EL (cell line): ENCODE measurements around the gene ZBTB16.

Experiments used
- DNase-seq: peaks from one replicate; pipeline ENCODE4 v3.0.0-alpha.2; 2016

The ZBTB16 gene, protein sequence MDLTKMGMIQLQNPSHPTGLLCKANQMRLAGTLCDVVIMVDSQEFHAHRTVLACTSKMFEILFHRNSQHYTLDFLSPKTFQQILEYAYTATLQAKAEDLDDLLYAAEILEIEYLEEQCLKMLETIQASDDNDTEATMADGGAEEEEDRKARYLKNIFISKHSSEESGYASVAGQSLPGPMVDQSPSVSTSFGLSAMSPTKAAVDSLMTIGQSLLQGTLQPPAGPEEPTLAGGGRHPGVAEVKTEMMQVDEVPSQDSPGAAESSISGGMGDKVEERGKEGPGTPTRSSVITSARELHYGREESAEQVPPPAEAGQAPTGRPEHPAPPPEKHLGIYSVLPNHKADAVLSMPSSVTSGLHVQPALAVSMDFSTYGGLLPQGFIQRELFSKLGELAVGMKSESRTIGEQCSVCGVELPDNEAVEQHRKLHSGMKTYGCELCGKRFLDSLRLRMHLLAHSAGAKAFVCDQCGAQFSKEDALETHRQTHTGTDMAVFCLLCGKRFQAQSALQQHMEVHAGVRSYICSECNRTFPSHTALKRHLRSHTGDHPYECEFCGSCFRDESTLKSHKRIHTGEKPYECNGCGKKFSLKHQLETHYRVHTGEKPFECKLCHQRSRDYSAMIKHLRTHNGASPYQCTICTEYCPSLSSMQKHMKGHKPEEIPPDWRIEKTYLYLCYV

DNA sequence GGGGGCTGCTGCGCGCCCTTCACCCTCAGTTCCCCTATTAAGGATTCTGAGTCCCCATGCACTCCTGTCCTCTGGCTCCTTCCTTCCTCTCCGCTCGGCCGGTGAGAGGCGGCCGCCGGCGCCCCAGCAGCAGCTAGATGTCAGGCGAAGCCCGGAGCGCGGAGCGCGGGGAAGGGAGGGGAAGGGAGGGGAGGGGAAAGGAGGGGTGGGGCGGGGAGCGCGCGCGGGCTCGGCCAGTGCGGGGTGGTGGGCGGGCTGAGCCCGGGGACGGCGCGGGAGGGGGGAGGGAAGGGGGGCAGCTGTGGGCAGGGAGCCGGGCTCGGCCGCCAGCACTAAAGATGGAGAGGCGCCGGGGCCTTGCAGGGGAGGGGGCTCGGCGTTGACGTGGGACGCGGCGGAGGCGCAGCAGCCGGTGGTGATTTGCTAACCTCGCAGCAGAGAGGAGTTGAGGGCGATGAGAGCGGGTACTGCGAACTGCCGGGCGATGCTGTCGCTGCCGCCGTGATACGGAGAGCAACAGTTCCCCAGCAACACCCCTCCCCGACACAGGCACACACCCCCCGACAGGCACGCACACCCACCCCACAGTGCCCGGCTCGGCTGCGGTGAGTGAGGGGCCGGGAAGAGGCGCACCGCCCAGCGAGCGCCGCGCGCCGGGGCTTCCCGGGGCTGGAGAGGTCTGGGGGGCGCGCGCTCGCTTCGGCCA lies at the start of gene ZBTB16:
Gene ZBTB16 (plus strand): TSS at position 434 of the 706 bp plus-strand sequence. CDS start 3,590 bp downstream, outside the sequence.
- DNase-seq: no peak

DNA sequence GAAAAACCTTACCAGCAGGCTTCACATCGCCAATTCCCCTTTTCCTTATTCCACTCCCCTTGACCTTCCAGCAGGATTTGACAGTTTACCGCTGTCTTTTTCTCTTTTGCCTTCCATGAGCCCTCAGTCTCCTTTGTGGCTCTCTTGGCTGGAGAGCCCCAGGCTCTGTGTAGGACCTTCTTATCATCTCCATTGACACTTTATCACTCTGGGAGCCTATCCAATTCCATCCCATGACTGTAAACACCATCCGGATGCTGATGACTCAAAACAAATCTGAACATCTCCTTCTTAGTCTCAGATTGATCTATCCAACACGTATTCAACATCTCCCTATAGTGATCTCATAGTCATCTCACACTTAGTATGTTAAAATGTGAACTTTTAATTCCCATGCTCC lies 48.6 kb upstream of the ZBTB16 start:
- no peak for DNase-seq

DNA sequence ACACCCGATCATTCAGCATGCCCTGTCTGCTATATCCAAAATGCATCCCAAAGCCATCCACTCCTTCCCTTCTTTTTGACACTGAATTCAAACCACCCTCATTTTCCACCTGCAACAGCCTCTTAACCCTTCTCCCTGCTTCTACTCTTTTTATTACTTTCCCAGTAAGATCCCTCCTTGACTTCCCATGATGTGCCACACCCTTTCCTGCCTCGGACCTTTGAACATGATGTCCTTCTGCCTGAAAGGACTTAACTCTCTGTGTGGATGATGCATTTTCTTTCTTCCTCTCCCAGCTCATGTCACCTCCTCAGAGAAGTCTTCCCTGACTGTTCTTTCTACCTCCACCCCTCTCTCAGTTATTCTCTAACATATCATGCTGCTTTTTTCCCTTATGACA lies 48.1 kb upstream of the ZBTB16 start:
- no peak for DNase-seq

DNA sequence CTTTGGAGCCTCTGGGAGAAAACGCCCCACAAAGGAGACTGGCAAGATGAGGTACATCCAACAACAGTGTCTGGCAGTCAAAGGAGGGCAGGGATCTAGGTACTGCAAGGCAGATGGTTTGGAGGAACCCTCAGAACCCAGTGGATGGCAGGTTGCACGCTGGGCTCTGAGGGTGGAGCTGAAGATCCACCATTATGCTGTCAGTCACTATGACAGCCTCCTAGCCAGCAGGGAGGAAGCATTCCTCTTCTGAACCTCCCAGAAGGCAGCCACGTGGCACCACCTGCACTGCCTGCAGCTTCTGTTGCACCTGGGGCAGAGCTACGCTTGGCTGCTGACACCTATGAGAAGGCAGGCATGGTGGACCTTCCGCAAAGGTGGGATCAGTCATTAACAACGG lies 44.4 kb upstream of the ZBTB16 start:
- no peak for DNase-seq

DNA sequence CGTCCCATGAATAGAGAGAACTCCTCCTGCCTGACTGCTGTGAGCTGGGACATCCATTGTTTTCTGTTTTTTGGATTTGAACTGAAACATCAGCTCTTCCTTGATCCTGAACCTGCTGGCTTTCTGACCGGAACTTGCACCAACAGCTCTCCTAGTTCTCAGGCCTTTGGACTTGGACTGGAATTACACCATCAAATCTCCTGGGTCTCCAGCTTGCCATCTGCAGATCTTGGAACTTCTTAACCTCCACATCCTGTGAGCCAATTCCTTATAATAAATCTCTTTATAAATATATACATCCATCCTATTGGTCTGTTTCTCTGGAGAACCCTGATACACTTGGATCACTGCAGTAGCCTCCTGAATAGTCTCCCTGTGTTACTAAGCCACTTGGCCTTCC lies 42.5 kb upstream of the ZBTB16 start:
- no peak for DNase-seq

DNA sequence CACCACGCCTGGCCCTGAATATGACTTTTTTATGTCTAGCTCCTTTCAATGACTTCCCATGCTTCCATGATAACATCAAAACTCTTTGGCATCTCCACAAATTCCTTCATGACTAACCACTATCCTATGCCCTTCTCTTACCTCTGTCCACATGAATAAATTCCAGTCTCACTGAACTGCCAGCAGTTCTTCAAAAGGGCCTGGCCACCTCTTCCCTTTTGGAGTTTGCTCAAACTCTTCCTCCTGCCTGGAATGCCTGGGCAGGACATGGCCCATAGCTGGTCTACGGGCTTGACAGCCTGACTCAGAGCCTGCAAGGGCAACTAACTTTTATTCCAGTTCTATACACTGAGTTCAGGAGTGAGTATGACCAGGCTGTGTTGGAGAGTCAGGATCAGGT lies 41.8 kb upstream of the ZBTB16 start:
- DNase-seq: peak; percentile 18

DNA sequence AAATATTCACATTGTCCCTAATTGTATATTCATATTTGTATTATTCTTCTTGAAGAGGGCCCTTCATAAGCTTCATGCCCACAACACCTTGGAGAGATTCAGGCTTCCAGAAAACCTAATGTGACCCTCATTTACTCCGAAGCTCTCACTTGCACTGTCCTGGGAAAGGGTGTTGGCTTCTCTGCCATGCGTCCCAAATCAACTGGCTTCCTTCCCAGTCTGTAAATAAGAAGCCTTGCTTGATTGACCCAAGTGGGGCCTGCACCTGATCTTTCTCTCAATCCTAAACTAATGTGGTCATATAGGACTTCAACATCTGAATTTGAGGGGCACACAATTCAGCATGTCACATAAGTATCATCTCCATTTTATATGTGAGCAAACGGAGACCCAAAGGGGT lies 40.5 kb upstream of the ZBTB16 start:
- DNase-seq: no peak

DNA sequence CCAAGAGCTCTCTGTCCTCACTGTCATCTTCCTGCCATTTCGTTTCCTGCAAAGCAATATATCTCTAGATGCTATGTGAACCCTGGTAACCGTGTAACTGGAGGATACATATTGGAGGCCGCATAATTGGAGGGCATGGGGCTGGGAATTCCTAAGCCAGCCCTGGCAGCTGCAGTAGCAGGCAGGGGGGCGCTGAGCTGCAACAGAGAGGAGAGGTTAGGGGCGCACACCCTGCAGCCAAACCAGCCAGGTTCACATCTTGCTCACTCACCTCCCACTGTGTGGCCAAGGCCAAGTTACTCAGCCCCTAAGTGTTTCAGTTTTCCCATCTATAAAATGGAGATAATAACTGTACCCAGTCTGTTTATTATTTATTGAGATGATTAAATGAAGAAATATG lies 39.9 kb upstream of the ZBTB16 start:
- DNase-seq: no peak

DNA sequence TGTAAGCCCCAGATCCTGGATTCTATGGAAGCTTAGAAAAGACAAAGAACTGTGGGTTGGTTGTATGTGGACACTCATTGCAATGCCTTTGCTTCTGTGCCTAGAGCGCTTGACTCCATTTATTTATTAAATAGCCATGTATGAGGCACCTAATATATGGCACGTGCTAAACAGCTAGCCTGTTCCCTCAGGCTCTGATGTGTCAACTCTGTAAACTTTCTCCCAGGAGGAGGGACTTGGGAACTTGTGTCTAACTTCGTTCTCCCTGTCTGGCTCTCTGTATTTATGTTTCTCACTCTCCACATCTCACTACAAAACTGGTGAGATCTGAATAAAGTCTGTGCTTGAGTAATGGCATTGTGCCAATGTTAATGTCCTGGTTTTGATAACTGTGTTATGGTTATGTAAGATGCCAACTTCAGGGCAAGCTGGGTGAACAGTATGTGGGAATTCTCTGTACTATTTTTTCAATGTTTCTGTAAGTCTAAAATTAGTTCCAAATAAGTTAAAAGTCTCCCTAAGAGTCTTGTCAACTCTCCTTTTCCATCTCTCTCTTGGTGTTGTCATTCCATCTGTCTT lies 34.1 kb upstream of the ZBTB16 start:
- DNase-seq: no peak

DNA sequence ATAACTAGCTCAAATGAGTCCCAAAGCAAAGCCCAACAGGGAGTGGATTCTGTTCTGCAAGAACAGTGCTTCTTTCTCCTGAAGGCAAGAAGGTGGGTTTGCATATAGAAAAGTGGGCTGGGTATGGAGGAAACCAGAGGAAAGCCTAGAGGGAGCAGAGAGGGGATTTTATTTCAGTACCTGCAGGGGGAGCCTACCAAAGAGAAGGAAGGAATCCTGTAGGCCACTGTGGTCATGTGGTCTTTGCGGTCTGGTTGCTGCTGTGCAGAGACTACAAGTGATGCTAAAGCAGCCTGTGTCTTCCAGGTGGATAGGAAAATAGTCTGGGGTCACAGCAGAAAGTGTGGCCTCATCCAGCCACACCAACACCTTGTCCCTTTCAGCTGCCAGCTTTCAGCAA lies 33.2 kb upstream of the ZBTB16 start:
- no peak for DNase-seq

DNA sequence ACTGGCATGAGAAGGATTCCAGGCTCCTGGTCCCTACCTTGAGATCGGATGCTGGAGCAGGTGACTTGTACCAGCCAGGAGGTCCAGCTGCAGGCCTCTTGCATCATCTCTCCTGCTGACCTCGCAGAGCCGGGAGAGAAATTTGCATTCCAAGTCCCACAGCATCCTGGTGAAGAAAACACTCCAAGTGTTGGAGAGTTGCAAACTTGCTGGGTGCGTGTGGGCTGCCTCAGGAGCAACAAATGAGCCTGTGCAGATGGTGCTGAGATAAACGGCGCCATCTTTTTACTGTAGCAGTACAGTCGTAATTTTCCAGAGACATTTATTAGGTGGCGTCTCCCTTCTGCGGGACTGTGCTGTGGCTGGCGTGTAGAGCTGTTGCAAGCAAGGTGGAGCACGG lies 32.1 kb upstream of the ZBTB16 start:
- no peak for DNase-seq

DNA sequence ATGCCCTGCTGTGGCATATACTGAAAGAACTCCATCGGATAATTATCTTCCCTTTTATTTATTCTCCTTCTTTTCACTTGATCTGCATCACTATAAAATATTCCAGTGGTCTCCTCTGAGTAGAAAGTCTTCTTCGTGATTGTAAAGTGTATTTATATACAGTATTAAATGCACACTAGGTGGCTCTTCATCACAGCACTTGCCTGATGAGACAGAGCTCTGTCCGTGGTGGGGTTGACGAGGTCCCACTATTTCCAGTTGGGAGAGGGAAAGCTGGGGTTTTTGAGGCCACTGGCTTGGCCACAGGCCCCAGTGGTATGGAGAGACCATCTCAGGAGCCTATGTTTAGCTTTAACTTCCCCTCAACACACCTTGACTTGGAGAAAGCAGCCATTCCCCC lies 31.6 kb upstream of the ZBTB16 start:
- no peak for DNase-seq

DNA sequence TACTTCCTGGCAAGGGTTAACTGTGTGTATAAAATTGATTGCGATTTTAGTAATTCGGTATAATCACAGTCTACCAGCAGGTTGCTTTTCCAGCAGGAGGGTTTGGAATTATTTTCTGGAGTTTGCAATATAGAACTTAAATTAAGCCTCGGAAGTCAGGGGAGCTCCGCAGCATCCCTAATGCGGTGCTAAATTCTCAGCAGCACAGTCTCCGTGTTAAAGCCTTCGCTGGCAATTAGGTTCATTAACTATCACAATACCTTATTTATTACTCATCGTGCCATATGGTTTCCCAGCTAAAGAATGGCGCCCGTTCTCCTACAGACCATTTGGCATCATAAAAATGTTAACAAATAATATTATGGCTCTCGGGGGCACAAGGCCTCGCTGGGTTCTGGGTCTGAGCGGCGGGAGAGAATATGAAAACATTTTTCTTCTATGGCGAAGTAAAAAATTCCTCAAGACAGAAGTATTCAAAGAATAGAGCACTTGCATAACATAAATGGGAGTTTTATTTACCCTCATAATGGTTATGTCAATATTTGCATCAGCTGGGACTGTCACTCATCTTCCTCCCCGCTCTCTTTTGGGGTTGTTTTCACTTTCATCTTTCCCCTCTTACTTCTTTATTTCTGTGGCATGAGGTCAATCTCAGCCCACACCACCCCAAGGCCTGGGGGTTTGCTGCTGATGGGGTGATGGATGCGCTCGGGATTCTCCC lies 28.1 kb upstream of the ZBTB16 start:
- no peak for DNase-seq

DNA sequence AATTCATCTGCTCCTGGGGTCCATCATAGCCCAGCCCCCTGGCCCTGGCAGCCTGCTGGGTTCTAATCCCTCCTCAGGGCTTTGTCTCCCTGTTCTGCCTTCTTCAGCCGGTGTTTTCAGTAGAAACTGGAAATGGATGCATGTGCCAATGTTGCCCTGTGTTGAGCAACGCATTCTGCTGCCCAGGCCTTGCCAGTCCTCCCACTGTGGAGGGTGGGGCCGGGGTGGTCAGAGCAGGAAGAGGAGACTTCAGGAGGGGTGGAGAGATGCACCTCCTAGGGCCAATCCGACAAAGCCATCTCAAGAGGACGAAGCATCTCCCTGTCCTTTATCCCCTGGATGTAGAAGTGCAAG lies 27.6 kb upstream of the ZBTB16 start:
- DNase-seq: no peak

DNA sequence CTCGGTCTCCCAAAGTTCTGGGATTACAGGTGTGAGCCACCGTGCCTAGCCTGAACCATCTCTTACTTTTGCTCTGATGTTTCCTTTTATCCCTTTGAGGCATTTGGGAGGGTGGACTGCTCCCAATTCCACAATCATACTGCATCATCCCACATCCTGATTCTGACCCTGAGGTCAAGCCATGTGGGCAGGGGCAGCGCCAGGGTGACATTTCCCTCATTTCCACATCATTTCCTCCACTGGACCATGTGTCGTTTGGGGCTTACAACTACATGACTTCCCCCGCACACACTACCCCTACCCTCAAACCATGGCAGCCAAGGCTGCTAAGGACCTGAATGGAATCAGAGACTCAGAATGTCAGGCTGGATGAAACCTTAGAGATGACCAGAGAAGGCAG lies 26.4 kb upstream of the ZBTB16 start:
- DNase-seq: no peak

DNA sequence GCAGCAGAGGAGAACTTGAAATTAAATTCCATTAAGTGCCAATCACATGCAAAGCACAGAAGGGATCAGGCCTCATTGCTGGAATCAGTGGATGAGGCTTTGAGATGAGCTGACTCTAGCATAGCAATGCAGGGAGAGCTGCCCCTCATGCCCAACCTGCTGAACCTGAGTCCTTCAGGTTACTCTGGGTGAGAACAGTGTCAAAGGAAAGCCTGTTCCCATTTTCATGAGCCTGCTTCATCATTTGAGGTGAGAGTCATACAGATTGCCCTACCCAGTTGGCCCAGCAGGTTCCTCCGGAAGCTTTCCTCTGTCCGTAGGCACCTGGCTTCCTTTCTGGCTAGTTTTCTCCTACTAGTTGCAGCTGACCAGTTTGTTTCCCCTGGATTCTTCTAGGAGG lies 25.9 kb upstream of the ZBTB16 start:
- no peak for DNase-seq

DNA sequence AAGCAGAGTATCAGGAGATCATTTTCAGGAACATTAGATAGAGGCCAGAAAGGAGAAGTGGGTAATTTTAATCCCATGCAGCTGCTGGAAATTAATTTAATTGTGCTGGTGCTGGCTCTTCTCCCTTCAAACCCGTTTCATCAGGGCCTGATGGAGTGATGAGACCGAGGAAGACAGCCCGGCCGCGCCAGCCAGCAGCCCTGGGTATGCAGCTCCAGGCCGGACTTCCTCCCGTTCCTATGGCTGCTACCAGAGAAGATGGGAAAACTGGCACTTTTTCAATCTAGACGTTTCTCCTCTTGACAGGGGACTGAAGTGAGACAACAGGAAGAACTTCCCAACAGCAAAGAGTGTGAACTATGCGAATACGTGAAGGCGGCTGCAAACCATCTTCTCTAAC lies 24.6 kb upstream of the ZBTB16 start:
- no peak for DNase-seq

DNA sequence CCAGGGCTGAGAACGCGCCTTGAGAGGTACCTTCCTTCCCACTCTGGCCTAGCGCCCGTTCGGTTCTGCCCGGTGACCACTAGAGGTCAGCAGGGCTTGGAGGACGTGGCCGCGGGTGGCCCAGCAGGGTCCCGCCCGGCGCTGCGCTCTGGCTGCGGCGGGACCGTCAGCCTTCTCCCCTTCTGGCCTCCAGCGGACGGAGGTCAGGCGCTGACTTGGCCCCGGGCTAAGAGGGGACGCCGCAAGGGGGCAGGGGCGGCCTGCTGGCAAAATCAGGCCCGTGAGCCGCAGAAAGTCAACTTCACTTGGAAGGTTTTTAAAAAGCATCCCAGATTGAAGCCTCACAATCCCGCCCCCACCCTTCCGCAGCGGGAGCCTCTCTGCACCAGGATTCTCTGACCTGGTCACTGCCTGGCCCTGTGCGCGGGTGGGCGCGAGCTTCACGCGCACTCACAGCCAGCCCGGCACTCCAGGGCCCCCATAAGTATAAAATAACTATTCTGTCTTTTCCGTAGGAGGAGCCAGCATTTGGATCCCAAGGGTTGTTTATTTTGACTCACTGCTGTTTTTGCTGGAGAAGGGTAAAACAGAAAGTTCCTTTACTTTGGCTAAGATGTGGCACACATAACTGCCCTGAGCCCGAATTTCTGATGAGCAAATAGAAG lies 23.2 kb upstream of the ZBTB16 start:
- peak; percentile 55 for DNase-seq

DNA sequence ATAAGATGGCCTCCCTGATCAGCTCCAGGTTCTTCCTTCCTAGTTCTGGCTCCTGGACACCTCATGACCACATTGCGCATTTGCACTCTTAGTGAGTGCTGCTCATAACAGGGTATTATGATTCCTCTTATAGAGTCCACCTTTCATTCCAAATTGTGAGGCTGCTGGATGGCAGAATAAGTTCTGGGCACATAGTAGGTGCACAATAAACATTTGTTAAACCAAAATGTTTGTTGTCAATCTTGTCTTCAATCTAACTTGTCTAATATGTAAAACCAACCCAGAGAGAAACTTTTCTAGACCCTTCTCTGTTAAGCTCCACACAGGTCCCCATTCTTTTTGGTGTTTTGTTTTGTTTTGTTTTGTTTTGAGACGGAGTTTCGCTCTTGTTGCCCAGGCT lies 22.6 kb upstream of the ZBTB16 start:
- DNase-seq: no peak

DNA sequence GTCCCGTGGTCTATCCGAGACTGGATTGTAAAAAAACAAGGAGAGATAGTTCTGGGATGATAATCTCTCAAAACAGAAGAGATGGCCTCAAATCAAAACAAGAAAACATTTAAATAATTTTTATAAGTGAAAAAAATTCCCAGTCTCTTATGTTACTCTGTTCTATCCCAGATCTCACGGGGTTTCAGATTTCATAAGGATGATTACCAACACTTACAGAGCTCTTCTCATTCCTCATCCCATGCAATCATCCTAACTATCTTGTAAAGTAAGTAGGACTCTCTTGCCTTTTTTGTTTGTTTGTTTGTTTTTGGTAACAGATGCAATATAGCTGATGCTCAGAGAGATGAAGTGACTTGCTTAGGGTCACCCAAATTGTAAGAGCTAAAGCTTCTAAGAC lies 20.0 kb upstream of the ZBTB16 start:
- DNase-seq: no peak

DNA sequence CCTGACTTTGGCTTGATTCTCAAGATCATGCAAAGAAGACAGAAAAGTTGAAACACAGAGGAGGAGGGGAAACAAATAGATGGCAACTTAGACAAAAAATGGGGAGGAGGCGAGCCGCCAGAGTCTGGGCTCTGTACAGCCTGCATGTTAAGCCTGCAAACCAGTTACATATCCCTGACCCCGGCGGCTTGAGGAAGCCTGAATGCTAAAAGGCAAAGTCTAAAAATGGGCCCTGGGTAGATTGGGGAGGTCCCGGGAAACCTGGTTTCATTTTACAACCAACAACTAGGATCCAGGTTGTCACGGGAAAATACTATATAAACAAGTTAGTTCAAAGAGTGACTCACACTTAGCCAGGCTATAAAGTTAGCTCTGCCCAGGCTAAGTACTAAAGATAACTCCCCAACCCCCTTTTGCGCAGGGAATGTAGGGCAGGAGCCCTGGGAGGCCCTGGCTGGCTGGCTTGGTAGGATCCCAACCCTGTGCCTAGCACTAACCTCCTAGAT lies 18.8 kb upstream of the ZBTB16 start:
- peak; percentile 4 for DNase-seq

DNA sequence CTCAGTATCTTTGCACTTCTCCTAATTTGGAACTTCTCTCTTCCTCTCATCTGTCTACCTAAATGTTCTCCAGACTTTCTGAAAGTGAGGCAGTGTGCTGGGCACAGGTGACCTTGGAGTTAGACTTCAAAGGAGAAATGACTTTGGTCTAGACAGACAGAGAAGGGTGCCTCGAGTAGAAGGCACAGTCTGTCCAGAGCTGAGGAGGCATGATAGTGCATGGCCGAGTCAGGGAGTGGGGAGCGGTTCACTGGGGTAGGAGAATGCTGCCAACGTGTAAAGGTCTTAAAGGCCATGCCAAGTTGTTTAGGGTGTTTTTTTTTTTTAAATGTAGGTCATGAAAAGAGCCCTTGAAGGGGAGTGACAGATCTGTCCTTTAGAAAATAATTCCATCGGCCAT lies 17.3 kb upstream of the ZBTB16 start:
- no peak for DNase-seq
